ENCODE data around the gene ADM5.

DNA sequence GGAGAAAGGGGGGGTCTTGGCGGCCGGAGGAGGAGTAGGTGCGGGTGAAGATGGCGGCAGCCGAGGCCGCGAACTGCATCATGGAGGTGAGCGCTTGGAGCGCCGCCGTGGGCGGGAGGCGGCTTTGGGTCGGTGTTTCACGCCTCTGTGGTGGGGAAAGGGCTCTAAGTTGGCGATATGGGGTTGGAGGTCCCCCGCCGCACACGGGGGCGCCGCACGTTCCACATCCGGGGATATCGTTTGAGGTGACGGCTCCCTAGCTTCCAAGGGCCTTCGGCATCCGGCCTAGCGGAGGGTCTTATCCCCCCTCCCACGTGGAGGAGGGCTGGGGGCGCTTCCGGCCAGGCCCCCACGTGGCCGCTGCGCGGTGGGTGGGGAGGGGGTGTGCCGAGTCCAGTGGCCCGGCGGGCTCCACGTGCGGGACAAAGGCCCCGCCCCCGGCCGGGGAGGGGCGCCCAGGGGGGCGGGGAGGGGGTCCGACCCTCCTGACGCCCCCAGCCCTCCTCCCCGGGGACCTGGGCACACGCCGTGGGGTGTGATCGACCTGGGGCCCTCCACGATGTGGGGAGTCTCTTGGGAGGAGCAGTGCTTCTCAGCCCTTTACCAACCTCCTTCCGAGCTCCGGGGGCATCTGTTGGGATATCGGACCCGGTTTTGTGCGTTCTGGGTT lies 12.0 kb upstream of the ADM5 start, which contains the start of gene PRMT1:
- TF ChIP-seq POLR2AphosphoS5 (IDR thresholded peaks at IDR 0.05; ENCODE audit: borderline replicate concordance, low read depth, low read length) (peak; percentile 95), EZH2 (IDR thresholded peaks at IDR 0.05) (no peak), FOXP2 (optimal IDR thresholded peaks at IDR 0.05; ENCODE audit: control extremely low read depth, extremely low read length, insufficient read depth) (no peak)

Measured in SK-N-MC (cell line).